HepG2 (cell line): ENCODE data around the gene RRAD. TPM values are rescaled to one million over a fixed set of nuclear protein-coding genes. Genes with fewer than 3 reads are reported as not detected.

ENCODE experiments used
- ADNP ChIP-seq: sonication (generic); formaldehyde crosslinking; IDR thresholded peaks from 2 replicates; pipeline ENCODE4 v1.4.0; 2020; ENCODE audit warnings: missing genetic modification reagents
- CREB1 ChIP-seq, 2 experiments: fragments of 450-650 bp in 1 of 2; IDR thresholded peaks; 2 replicates each; pipeline ENCODE4 v1.6.1; 2016 to 2017; ENCODE audit warnings: control low read depth in 1 of 2, mild to moderate bottlenecking in 1 of 2, missing compliant biosample characterization in 1 of 2, missing genetic modification characterization in 1 of 2
- GABPB1 ChIP-seq: IDR thresholded peaks from 2 replicates; pipeline ENCODE4 v1.6.1; 2016; ENCODE audit warnings: mild to moderate bottlenecking, missing genetic modification reagents, moderate library complexity, missing compliant biosample characterization
- GFI1 ChIP-seq: sonication (generic); formaldehyde crosslinking; IDR thresholded peaks from 2 replicates; pipeline ENCODE4 v1.5.0; 2020; ENCODE audit warnings: missing genetic modification reagents, mild to moderate bottlenecking, borderline replicate concordance
- GTF2F1 ChIP-seq: fragments of 150-350 bp; IDR thresholded peaks from 2 replicates; pipeline ENCODE4 v1.6.1; 2014; ENCODE audit warnings: low read length
- HDAC6 ChIP-seq: fragments of 200-600 bp; sonication (generic); IDR thresholded peaks from 2 replicates; pipeline ENCODE4 v1.7.0; 2017; ENCODE audit warnings: mild to moderate bottlenecking, antibody characterized with exemption, low read length, low read depth
- HMG20B ChIP-seq: conservative IDR thresholded peaks from 2 replicates; pipeline ENCODE4 v1.6.1; 2016; ENCODE audit warnings: missing genetic modification reagents, missing compliant biosample characterization
- HMGXB4 ChIP-seq, 2 experiments: sonication (generic) in 1 of 2; formaldehyde crosslinking in 1 of 2; IDR thresholded peaks; 2 replicates each; pipeline versions ENCODE4 v1.4.0 to v1.6.1; 2018 to 2020; ENCODE audit warnings: missing genetic modification reagents in 2 of 2, borderline replicate concordance in 1 of 2, low read depth in 1 of 2, mild to moderate bottlenecking in 1 of 2, missing biosample characterization in 1 of 2
- KMT2A ChIP-seq: sonication (generic); formaldehyde crosslinking; IDR thresholded peaks from 2 replicates; pipeline ENCODE4 v1.4.0; 2020; ENCODE audit warnings: missing genetic modification reagents
- LCORL ChIP-seq, 2 experiments: fragments of 450-650 bp in 1 of 2; sonication (generic) in 1 of 2; formaldehyde crosslinking in 1 of 2; IDR thresholded peaks; 2 replicates each; pipeline versions ENCODE4 v1.5.0 to v1.6.1; 2017 to 2020; ENCODE audit warnings: antibody characterized with exemption in 1 of 2, missing genetic modification reagents in 1 of 2
- MTA1 ChIP-seq: sonication (generic); formaldehyde crosslinking; IDR thresholded peaks from 2 replicates; pipeline ENCODE4 v1.4.0; 2020; ENCODE audit warnings: missing genetic modification reagents, mild to moderate bottlenecking, borderline replicate concordance
- PRDM4 ChIP-seq: sonication (generic); formaldehyde crosslinking; IDR thresholded peaks from 2 replicates; pipeline ENCODE4 v1.9.0; 2021; ENCODE audit warnings: missing genetic modification reagents, borderline replicate concordance
- RFXANK ChIP-seq: IDR thresholded peaks from 2 replicates; pipeline ENCODE4 v1.6.1; 2016
- RFXAP ChIP-seq: sonication (generic); formaldehyde crosslinking; IDR thresholded peaks from 2 replicates; pipeline ENCODE4 v1.4.0; 2020; ENCODE audit warnings: missing genetic modification reagents, borderline replicate concordance
- RXRB ChIP-seq: IDR thresholded peaks from 2 replicates; pipeline ENCODE4 v1.6.1; 2016; ENCODE audit warnings: borderline replicate concordance, missing genetic modification reagents, missing compliant biosample characterization
- SAFB2 ChIP-seq: sonication (generic); formaldehyde crosslinking; IDR thresholded peaks from 2 replicates; pipeline ENCODE4 v1.5.1; 2020; ENCODE audit warnings: missing genetic modification reagents, low read depth, mild to moderate bottlenecking, borderline replicate concordance
- SPEN ChIP-seq: sonication (generic); formaldehyde crosslinking; IDR thresholded peaks from 2 replicates; pipeline ENCODE4 v1.5.1; 2020; ENCODE audit warnings: low read depth, mild to moderate bottlenecking, missing genetic modification reagents
- TBP ChIP-seq: sonication (generic); formaldehyde crosslinking; IDR thresholded peaks from 2 replicates; pipeline ENCODE4 v1.5.0; 2020; ENCODE audit warnings: missing genetic modification reagents
- ZBTB7B ChIP-seq: sonication (generic); formaldehyde crosslinking; IDR thresholded peaks from 2 replicates; pipeline ENCODE4 v1.4.0; 2020; ENCODE audit warnings: missing genetic modification reagents
- ZNF253 ChIP-seq: sonication (generic); formaldehyde crosslinking; IDR thresholded peaks from 2 replicates; pipeline ENCODE4 v1.8.0; 2022; ENCODE audit warnings: mild to moderate bottlenecking, missing genetic modification reagents, borderline replicate concordance
- ZNF292 ChIP-seq: sonication (generic); formaldehyde crosslinking; IDR thresholded peaks from 2 replicates; pipeline ENCODE4 v1.8.1; 2022; ENCODE audit warnings: mild to moderate bottlenecking, low read depth, missing genetic modification reagents, borderline replicate concordance
- ZNF329 ChIP-seq: sonication (generic); formaldehyde crosslinking; IDR thresholded peaks from 2 replicates; pipeline ENCODE4 v1.9.0; 2021; ENCODE audit warnings: low read depth, mild to moderate bottlenecking, missing genetic modification reagents
- ZNF616 ChIP-seq: sonication (generic); formaldehyde crosslinking; IDR thresholded peaks from 2 replicates; pipeline ENCODE4 v1.5.0; 2020; ENCODE audit warnings: low read depth, mild to moderate bottlenecking, missing genetic modification reagents
- ZNF660 ChIP-seq: sonication (generic); formaldehyde crosslinking; IDR thresholded peaks from 2 replicates; pipeline ENCODE4 v1.5.1; 2020; ENCODE audit warnings: mild to moderate bottlenecking, low read depth, missing genetic modification reagents, borderline replicate concordance
- ZNF766 ChIP-seq: sonication (generic); formaldehyde crosslinking; IDR thresholded peaks from 2 replicates; pipeline ENCODE4 v1.5.0; 2020; ENCODE audit warnings: missing genetic modification reagents, borderline replicate concordance
- ZNF773 ChIP-seq: sonication (generic); formaldehyde crosslinking; IDR thresholded peaks from 2 replicates; pipeline ENCODE4 v1.4.0; 2020; ENCODE audit warnings: missing genetic modification reagents, borderline replicate concordance
- polyA plus RNA-seq, 8 experiments: library from polyadenylated mRNA; depleted of rRNA in 3 of 8; stranded (reverse) in 7 of 8; unstranded in 1 of 8; fragments of >200 nt; fragmentation: Illumina TruSeq in 4 of 8; extraction: Trizol in 4 of 8; gene quantifications; 2 replicates each; pipeline versions ENCODE4 v1.2.1 to v1.2.3, GENCODE V29; 2011 to 2016; ENCODE audit warnings: low read depth in 4 of 8, missing spikeins in 1 of 8, mixed read lengths in 1 of 8; ENCODE audit not compliant: insufficient read depth in 1 of 8
- total RNA-seq, 5 experiments: library from RNA; depleted of rRNA; stranded (reverse); fragments of >200 nt; fragmentation: Illumina TruSeq; extraction: Trizol; gene quantifications; 2 replicates each; pipeline ENCODE4 v1.2.3, GENCODE V29; 2016; ENCODE audit warnings: low read depth in 1 of 5

RRAD gene
- total and polyA plus RNA-seq, 2 of the 13 experiments (the other 11 are each of a cell fraction or from before 2014, with no cell fraction given): 0.80 to 1.1 TPM

GRCh38 chr16:66872943-66873684, 52.2 kb downstream of the RRAD start (continued):
- no peak for TF ChIP-seq GTF2F1
- peak; percentile 88; the same call in 1 of the 2 replicates for TF ChIP-seq MTA1 (CRISPR knock-in tag)
- TF ChIP-seq LCORL (IDR thresholded peaks at IDR 0.05): no peak
- peak; percentile 81 for TF ChIP-seq LCORL (CRISPR knock-in tag; IDR thresholded peaks at IDR 0.05)
- TF ChIP-seq HDAC6: no peak
- TF ChIP-seq ZNF292 (CRISPR knock-in tag): peak; percentile 91
- no peak for TF ChIP-seq ZNF660 (CRISPR knock-in tag)
- TF ChIP-seq ZNF616 (CRISPR knock-in tag): 0 out of 2 replicates have a peak, but pooled peaks have one; percentile 44
- peak; percentile 58; the same call in 1 of the 2 replicates for TF ChIP-seq RXRB (CRISPR knock-in tag)
- TF ChIP-seq ZNF253 (CRISPR knock-in tag): peak; percentile 76; the same call in 1 of the 2 replicates
- TF ChIP-seq GFI1 (CRISPR knock-in tag): no peak
- no peak for TF ChIP-seq CREB1 (IDR thresholded peaks at IDR 0.05)
- TF ChIP-seq CREB1 (CRISPR knock-in tag; IDR thresholded peaks at IDR 0.05): no peak
- no peak for TF ChIP-seq PRDM4 (CRISPR knock-in tag)
- peak; percentile 71; the same call in 1 of the 2 replicates for TF ChIP-seq GABPB1 (CRISPR knock-in tag)
- TF ChIP-seq RFXAP (CRISPR knock-in tag): peak; percentile 89; the same call in 1 of the 2 replicates
- peak; percentile 96 to 99 for TF ChIP-seq HMGXB4 (CRISPR knock-in tag; IDR thresholded peaks at IDR 0.05; ENCODE audit: borderline replicate concordance in 1 of 2, low read depth in 1 of 2)
- peak; percentile 79; the same call in 1 of the 2 replicates for TF ChIP-seq SPEN (CRISPR knock-in tag)
- peak; percentile 80; the same call in 1 of the 2 replicates for TF ChIP-seq ADNP (CRISPR knock-in tag)
- TF ChIP-seq TBP: no peak
- no peak for TF ChIP-seq HMG20B (CRISPR knock-in tag)
- no peak for TF ChIP-seq ZNF766 (CRISPR knock-in tag)
- peak; percentile 68; the same call in 1 of the 2 replicates for TF ChIP-seq KMT2A (CRISPR knock-in tag)
- TF ChIP-seq ZNF329 (CRISPR knock-in tag): peak; percentile 76; the same call in 1 of the 2 replicates
- TF ChIP-seq ZBTB7B: no peak
- TF ChIP-seq SAFB2 (CRISPR knock-in tag): no peak; the same call in 1 of the 2 replicates
- TF ChIP-seq ZNF773: no peak
- TF ChIP-seq RFXANK (CRISPR knock-in tag): no peak
